CD4-positive, CD25-positive, alpha-beta regulatory T cell (primary cell): ENCODE measurements around the gene RPL22. TPM values are rescaled to one million over a fixed set of nuclear protein-coding genes. Genes with fewer than 3 reads are reported as not detected.

Experiments used
- ATAC-seq, 2 donors: fragments of 150-1000 bp; cut with Tn5 transposase; one replicate each; pipeline ENCODE4 v1.10.0; 2021; ENCODE audit warnings: low read depth in 2 of 2, moderate number of reproducible peaks in 2 of 2, moderate library complexity in 1 of 2
- DNase-seq, 3 donors: peaks; one replicate each; pipeline versions ENCODE4 v3.0.0 to v3.0.0-alpha.2; 2012 to 2022; ENCODE audit warnings: mixed read lengths in 1 of 3
- H3K27ac ChIP-seq: one replicate; pipeline ENCODE4 v1.7.0; 2013; ENCODE audit warnings: mild to moderate bottlenecking, low read length; ENCODE audit not compliant: insufficient read depth, poor library complexity, severe bottlenecking
- H3K27me3 ChIP-seq: one replicate; pipeline ENCODE4 v1.7.0; 2013; ENCODE audit warnings: low read length; ENCODE audit not compliant: control insufficient read depth, insufficient read depth
- H3K36me3 ChIP-seq: one replicate; pipeline ENCODE4 v1.7.0; 2013; ENCODE audit warnings: mild to moderate bottlenecking, low read length, moderate library complexity; ENCODE audit not compliant: control insufficient read depth, insufficient read depth
- H3K4me1 ChIP-seq: 2 replicates; pipeline ENCODE4 v1.7.0; 2013; ENCODE audit warnings: mild to moderate bottlenecking, low read length; ENCODE audit not compliant: insufficient read depth, control insufficient read depth, poor library complexity, severe bottlenecking
- H3K4me3 ChIP-seq: one replicate; pipeline ENCODE4 v1.7.0; 2013; ENCODE audit warnings: low read depth, mild to moderate bottlenecking, low read length, moderate library complexity
- H3K9me3 ChIP-seq, 2 experiments: 1 replicate in 1 of 2; 2 replicates in 1 of 2; pipeline ENCODE4 v1.7.0; 2013; ENCODE audit warnings: low read length in 2 of 2, mild to moderate bottlenecking in 1 of 2, moderate library complexity in 1 of 2; ENCODE audit not compliant: control insufficient read depth in 2 of 2
- H3K27ac Mint-ChIP-seq, 3 donors: one replicate each; pipeline ENCODE4 v1.8.0; 2020 to 2022; ENCODE audit warnings: mild to moderate bottlenecking in 3 of 3, mixed read lengths in 3 of 3, moderate library complexity in 2 of 3
- H3K27me3 Mint-ChIP-seq: one replicate; pipeline ENCODE4 v1.8.0; 2022; ENCODE audit warnings: mild to moderate bottlenecking, mixed read lengths
- H3K36me3 Mint-ChIP-seq: one replicate; pipeline ENCODE4 v1.8.0; 2020; ENCODE audit warnings: mixed read lengths
- H3K4me1 Mint-ChIP-seq, 4 donors: one replicate each; pipeline ENCODE4 v1.8.0; 2020 to 2022; ENCODE audit warnings: mixed read lengths in 4 of 4, mild to moderate bottlenecking in 1 of 4
- H3K4me3 Mint-ChIP-seq, 4 donors: one replicate each; pipeline ENCODE4 v1.8.0; 2020 to 2022; ENCODE audit warnings: mild to moderate bottlenecking in 4 of 4, mixed read lengths in 4 of 4, moderate library complexity in 3 of 4
- H3K9me3 Mint-ChIP-seq, 7 donors: one replicate each; pipeline ENCODE4 v1.8.0; 2020 to 2022; ENCODE audit warnings: mixed read lengths in 7 of 7, mild to moderate bottlenecking in 3 of 7, moderate library complexity in 2 of 7
- polyA plus RNA-seq, 4 donors: library from polyadenylated mRNA; unstranded; fragments of 300-500 nt; fragmentation: Illumina TruSeq; gene quantifications; one replicate each; pipeline ENCODE4 v1.2.3, GENCODE V29; 2021
- total RNA-seq: library from RNA; stranded (reverse); gene quantifications from one replicate; pipeline ENCODE4 v1.2.3, GENCODE V29; 2022

RPL22 gene
- total RNA-seq, result 405 TPM
- 100 to 1,000 TPM; 152 to 238 (median 191) TPM for polyA plus RNA-seq

GRCh38 chr1:6199298-6200187 lies at the start of gene RPL22:
TSS of gene RPL22 (minus strand) at chr1:6199595. CDS start at chr1:6199573, 22 bp downstream.
- Mint-ChIP-seq H3K9me3 (peaks cover 0 to 4% (median 0%) of the 10 kb centered on the region in 7 donors), H3K4me1 (peaks cover 21 to 49% (median 38%) of the 10 kb centered on the region in 4 donors), H3K36me3 (peaks cover 13% of the 10 kb centered on the region), H3K4me3 (peak within 1 kb of the TSS; percentile 91 to 99 (median 93)), H3K27me3 (peaks cover 9% of the 10 kb centered on the region), H3K27ac (peak within 1 kb of the TSS; percentile 96 to 99 (median 96))
- H3K36me3 ChIP-seq, result peaks cover 16% of the 10 kb centered on the region
- peaks cover 28% of the 10 kb centered on the region for H3K4me1 ChIP-seq
- peak within 1 kb of the TSS; percentile 74 for H3K27ac ChIP-seq
- no peaks in the 10 kb centered on the region for H3K9me3 ChIP-seq
- DNase-seq (peak; percentile 92 to 99 (median 95)), ATAC-seq (peak; percentile 97 to 98)
- peak within 1 kb of the TSS; percentile 93 for H3K4me3 ChIP-seq
- no peaks in the 10 kb centered on the region for H3K27me3 ChIP-seq

GRCh38 chr1:6248161-6248776 lies 48.9 kb upstream of the RPL22 start:
- H3K27me3 Mint-ChIP-seq, result peaks cover 54% of the 10 kb centered on the region
- no peaks in the 10 kb centered on the region for H3K36me3 Mint-ChIP-seq
- H3K4me1 Mint-ChIP-seq, result peaks cover 0 to 19% (median 8%) of the 10 kb centered on the region in 4 donors
- no peak overlapping the region for H3K4me3 Mint-ChIP-seq
- Histone ChIP-seq H3K27ac (no peak overlapping the region), H3K36me3 (no peaks in the 10 kb centered on the region), H3K9me3 (no peaks in the 10 kb centered on the region), H3K27me3 (peaks cover 12% of the 10 kb centered on the region), H3K4me3 (no peak overlapping the region), H3K4me1 (peaks cover 25% of the 10 kb centered on the region)
- ATAC-seq (no peak), DNase-seq (no peak)
- H3K9me3 Mint-ChIP-seq, result peaks cover 0 to 1% (median 0%) of the 10 kb centered on the region in 7 donors
- no peak overlapping the region for H3K27ac Mint-ChIP-seq

- Histone ChIP-seq H3K36me3 (no peaks in the 10 kb centered on the region), H3K27me3 (peaks cover 15% of the 10 kb centered on the region), H3K27ac (no peak overlapping the region), H3K4me3 (no peak overlapping the region), H3K9me3 (no peaks in the 10 kb centered on the region), H3K4me1 (peaks cover 25% of the 10 kb centered on the region)
- Mint-ChIP-seq H3K9me3 (peaks cover 0 to 1% (median 0%) of the 10 kb centered on the region in 7 donors), H3K27me3 (peaks cover 57% of the 10 kb centered on the region), H3K4me3 (peak overlapping the region in 2 of 4 donors; percentile 31 to 88), H3K36me3 (no peaks in the 10 kb centered on the region), H3K4me1 (peaks cover 0 to 19% (median 8%) of the 10 kb centered on the region in 4 donors), H3K27ac (no peak overlapping the region)
- DNase-seq (no peak), ATAC-seq (no peak)
These were observed 48.3 kb upstream of the RPL22 start for GRCh38 chr1:6247651-6248050.

- peak overlapping the region; percentile 31 to 94 (median 72) for H3K4me3 Mint-ChIP-seq
- no peak overlapping the region for H3K27ac Mint-ChIP-seq
- no peaks in the 10 kb centered on the region for H3K9me3 ChIP-seq
- no peaks in the 10 kb centered on the region for H3K36me3 ChIP-seq
- ATAC-seq (peak; percentile 63 to 65), DNase-seq (peak; percentile 66 to 78 (median 74))
- H3K4me3 ChIP-seq, result no peak overlapping the region
- H3K4me1 ChIP-seq, result peaks cover 25% of the 10 kb centered on the region
- H3K9me3 Mint-ChIP-seq, result peaks cover 0 to 1% (median 0%) of the 10 kb centered on the region in 7 donors
- peaks cover 58% of the 10 kb centered on the region for H3K27me3 Mint-ChIP-seq
- no peak overlapping the region for H3K27ac ChIP-seq
- peaks cover 15% of the 10 kb centered on the region for H3K27me3 ChIP-seq
- peaks cover 0 to 19% (median 8%) of the 10 kb centered on the region in 4 donors for H3K4me1 Mint-ChIP-seq
- no peaks in the 10 kb centered on the region for H3K36me3 Mint-ChIP-seq
These were observed 47.4 kb upstream of the RPL22 start for GRCh38 chr1:6246497-6247467.

GRCh38 chr1:6245869-6246496 lies 46.6 kb upstream of the RPL22 start:
- ATAC-seq, result no peak
- DNase-seq, result peak in 2 of 3 donors; percentile 32 to 55
- H3K27me3 ChIP-seq, result peaks cover 19% of the 10 kb centered on the region

GRCh38 chr1:6245086-6245868 lies 45.9 kb upstream of the RPL22 start:
- no peak overlapping the region for H3K27ac Mint-ChIP-seq
- peaks cover 0 to 2% (median 0%) of the 10 kb centered on the region in 7 donors for H3K9me3 Mint-ChIP-seq
- H3K4me3 ChIP-seq, result no peak overlapping the region
- DNase-seq (peak; percentile 65 to 79 (median 76)), ATAC-seq (peak; percentile 68)
- H3K36me3 ChIP-seq, result no peaks in the 10 kb centered on the region
- peaks cover 62% of the 10 kb centered on the region for H3K27me3 Mint-ChIP-seq
- peaks cover 0 to 26% (median 15%) of the 10 kb centered on the region in 4 donors for H3K4me1 Mint-ChIP-seq
- no peaks in the 10 kb centered on the region for H3K9me3 ChIP-seq
- H3K36me3 Mint-ChIP-seq, result no peaks in the 10 kb centered on the region
- no peak overlapping the region for H3K4me3 Mint-ChIP-seq
- H3K27me3 ChIP-seq, result peaks cover 21% of the 10 kb centered on the region
- peaks cover 25% of the 10 kb centered on the region for H3K4me1 ChIP-seq
- no peak overlapping the region for H3K27ac ChIP-seq

More at GRCh38 chr1:6245869-6246496, 46.6 kb upstream of the RPL22 start:
- Histone ChIP-seq H3K4me1 (peaks cover 25% of the 10 kb centered on the region), H3K27ac (no peak overlapping the region), H3K36me3 (no peaks in the 10 kb centered on the region), H3K4me3 (no peak overlapping the region), H3K9me3 (no peaks in the 10 kb centered on the region)
- Mint-ChIP-seq H3K4me1 (peaks cover 0 to 26% (median 14%) of the 10 kb centered on the region in 4 donors), H3K27ac (no peak overlapping the region), H3K9me3 (peaks cover 0 to 2% (median 0%) of the 10 kb centered on the region in 7 donors), H3K36me3 (no peaks in the 10 kb centered on the region), H3K4me3 (peak overlapping the region in 2 of 4 donors; percentile 15 to 94), H3K27me3 (peaks cover 62% of the 10 kb centered on the region)
